WTC11 (cell line): ENCODE results near the gene CELSR1. TPM values are rescaled to one million over a fixed set of nuclear protein-coding genes. Genes with fewer than 3 reads are reported as not detected.

Experiments used
- ATAC-seq: fragments of 200-7000 bp; cut with Tn5 transposase; 2 replicates; pipeline ENCODE4 v1.10.0; 2021; ENCODE audit warnings: mild to moderate bottlenecking, moderate library complexity
- CTCF ChIA-PET: fragments of 300-600 bp; sonication (Branson Sonifier 250); formaldehyde crosslinking; loops from one replicate; lab custom pipeline; 2021; ENCODE audit warnings: antibody characterized with exemption; lab: Charles Lee
- POLR2A ChIA-PET: fragments of 350-600 bp; sonication (Branson Sonifier 250); formaldehyde crosslinking; loops from one replicate; lab custom pipeline; 2021; ENCODE audit warnings: antibody characterized with exemption; lab: Charles Lee
- DNase-seq: peaks from one replicate; pipeline ENCODE4 v3.0.0; 2021; ENCODE audit warnings: low spot score
- H3K27ac Mint-ChIP-seq: 2 replicates; pipeline ENCODE4 v1.8.0; 2021; ENCODE audit warnings: mixed read lengths
- H3K27me3 Mint-ChIP-seq: 2 replicates; pipeline ENCODE4 v1.8.0; 2021; ENCODE audit warnings: low read depth, mild to moderate bottlenecking, moderate library complexity, mixed read lengths
- H3K36me3 Mint-ChIP-seq: 2 replicates; pipeline ENCODE4 v1.8.0; 2021; ENCODE audit warnings: mixed read lengths
- H3K4me1 Mint-ChIP-seq: 2 replicates; pipeline ENCODE4 v1.8.0; 2022; ENCODE audit warnings: mixed read lengths
- H3K4me3 Mint-ChIP-seq: 2 replicates; pipeline ENCODE4 v1.8.0; 2021; ENCODE audit warnings: mild to moderate bottlenecking, moderate library complexity, mixed read lengths
- H3K9me3 Mint-ChIP-seq: 2 replicates; pipeline ENCODE4 v1.8.0; 2021; ENCODE audit warnings: mixed read lengths
- ATF6 ChIP-seq: sonication (generic); formaldehyde crosslinking; IDR thresholded peaks from 2 replicates; pipeline ENCODE4 v1.8.1; 2023; ENCODE audit warnings: mild to moderate bottlenecking, missing genetic modification reagents
- CBFB ChIP-seq: sonication (generic); formaldehyde crosslinking; IDR thresholded peaks from 2 replicates; pipeline ENCODE4 v1.8.1; 2022; ENCODE audit warnings: mild to moderate bottlenecking, low read depth, missing genetic modification reagents
- E2F1 ChIP-seq: sonication (generic); formaldehyde crosslinking; IDR thresholded peaks from 2 replicates; pipeline ENCODE4 v1.8.0; 2022; ENCODE audit warnings: mild to moderate bottlenecking, missing genetic modification reagents
- E2F5 ChIP-seq: sonication (generic); formaldehyde crosslinking; IDR thresholded peaks from 2 replicates; pipeline ENCODE4 v1.8.1; 2022; ENCODE audit warnings: mild to moderate bottlenecking, moderate library complexity, missing genetic modification reagents
- ELF4 ChIP-seq: sonication (generic); formaldehyde crosslinking; IDR thresholded peaks from 2 replicates; pipeline ENCODE4 v1.8.1; 2022; ENCODE audit warnings: low read depth, mild to moderate bottlenecking, moderate library complexity, missing genetic modification reagents
- ERG ChIP-seq: fragments of 250-450 bp; sonication (Bioruptor Pico); IDR thresholded peaks from 2 replicates; pipeline ENCODE4 v1.8.0; 2021; ENCODE audit warnings: mild to moderate bottlenecking
- ETV6 ChIP-seq: sonication (generic); formaldehyde crosslinking; IDR thresholded peaks from 2 replicates; pipeline ENCODE4 v1.8.1; 2022; ENCODE audit warnings: mild to moderate bottlenecking, missing genetic modification reagents
- FOXP4 ChIP-seq: sonication (generic); formaldehyde crosslinking; IDR thresholded peaks from 2 replicates; pipeline ENCODE4 v1.8.0; 2022; ENCODE audit warnings: mild to moderate bottlenecking, missing genetic modification reagents
- NFE2L1 ChIP-seq: sonication (generic); formaldehyde crosslinking; IDR thresholded peaks from 2 replicates; pipeline ENCODE4 v1.8.1; 2023; ENCODE audit warnings: missing genetic modification reagents
- NR3C1 ChIP-seq: sonication (generic); formaldehyde crosslinking; conservative IDR thresholded peaks from 2 replicates; pipeline ENCODE4 v1.8.1; 2023; ENCODE audit warnings: low read depth, mild to moderate bottlenecking, missing genetic modification reagents
- PREB ChIP-seq: sonication (generic); formaldehyde crosslinking; IDR thresholded peaks from 2 replicates; pipeline ENCODE4 v1.8.1; 2022; ENCODE audit warnings: mild to moderate bottlenecking, missing genetic modification reagents, moderate library complexity, borderline replicate concordance
- PRRX2 ChIP-seq: fragments of 250-450 bp; sonication (Bioruptor Pico); IDR thresholded peaks from 2 replicates; pipeline ENCODE4 v1.8.0; 2021; ENCODE audit warnings: mild to moderate bottlenecking
- RORB ChIP-seq: fragments of 250-450 bp; sonication (Bioruptor Pico); IDR thresholded peaks from 2 replicates; pipeline ENCODE4 v1.9.0; 2021; ENCODE audit warnings: mild to moderate bottlenecking
- SMAD3 ChIP-seq: sonication (generic); formaldehyde crosslinking; IDR thresholded peaks from 2 replicates; pipeline ENCODE4 v1.8.0; 2022; ENCODE audit warnings: missing genetic modification reagents, mild to moderate bottlenecking, borderline replicate concordance
- SMAD4 ChIP-seq: sonication (generic); formaldehyde crosslinking; IDR thresholded peaks from 2 replicates; pipeline ENCODE4 v1.8.0; 2022; ENCODE audit warnings: mild to moderate bottlenecking, missing genetic modification reagents
- SOX15 ChIP-seq: fragments of 250-450 bp; sonication (Bioruptor Pico); IDR thresholded peaks from 2 replicates; pipeline ENCODE4 v1.9.0; 2021; ENCODE audit warnings: mild to moderate bottlenecking
- TCF7 ChIP-seq: sonication (generic); formaldehyde crosslinking; IDR thresholded peaks from 2 replicates; pipeline ENCODE4 v1.8.0; 2022; ENCODE audit warnings: mild to moderate bottlenecking, low read depth, missing genetic modification reagents, moderate library complexity
- TEAD1 ChIP-seq: sonication (generic); formaldehyde crosslinking; IDR thresholded peaks from 2 replicates; pipeline ENCODE4 v1.8.0; 2022; ENCODE audit warnings: mild to moderate bottlenecking, missing genetic modification reagents
- TEAD4 ChIP-seq: sonication (generic); formaldehyde crosslinking; IDR thresholded peaks from 2 replicates; pipeline ENCODE4 v1.8.0; 2022; ENCODE audit warnings: mild to moderate bottlenecking, missing genetic modification reagents
- USF2 ChIP-seq: sonication (generic); formaldehyde crosslinking; IDR thresholded peaks from 2 replicates; pipeline ENCODE4 v1.8.1; 2023; ENCODE audit warnings: mild to moderate bottlenecking, missing genetic modification reagents, moderate library complexity
- ZBTB21 ChIP-seq: sonication (generic); formaldehyde crosslinking; IDR thresholded peaks from 2 replicates; pipeline ENCODE4 v1.8.1; 2023; ENCODE audit warnings: mild to moderate bottlenecking, missing genetic modification reagents, borderline replicate concordance
- ZNF219 ChIP-seq: sonication (generic); formaldehyde crosslinking; IDR thresholded peaks from 2 replicates; pipeline ENCODE4 v1.8.0; 2023; ENCODE audit warnings: missing genetic modification reagents, mild to moderate bottlenecking, borderline replicate concordance
- ZNF671 ChIP-seq: fragments of 250-450 bp; sonication (Bioruptor Pico); IDR thresholded peaks from 2 replicates; pipeline ENCODE4 v1.8.0; 2021; ENCODE audit warnings: mild to moderate bottlenecking
- ZSCAN18 ChIP-seq: fragments of 250-450 bp; sonication (Bioruptor Pico); IDR thresholded peaks from 2 replicates; pipeline ENCODE4 v2.1.2; 2022; ENCODE audit warnings: mild to moderate bottlenecking, moderate library complexity
- total RNA-seq: library from RNA; stranded (reverse); gene quantifications from 3 replicates; pipeline ENCODE4 v1.2.3, GENCODE V29; 2021

The CELSR1 gene
- total RNA-seq, 1 experiment from 2014 or later = 16.8 TPM

- CTCF ChIA-PET = interaction anchor here (1.0 to 2.0 kb wide), 3 partner anchors 10 to 132 kb away, joined by 3 to 11 read pairs (median 4); no protein-coding TSS in a partner anchor
- POLR2A ChIA-PET = no interaction called here
- DNase-seq = no peak
- no peak overlapping the region for H3K4me3 Mint-ChIP-seq
- no peaks in the 10 kb centered on the region for H3K9me3 Mint-ChIP-seq
- H3K4me1 Mint-ChIP-seq = peaks cover 23% of the 10 kb centered on the region
- ATAC-seq = no peak; the same call in 1 of the 2 replicates
- TF ChIP-seq ETV6 (CRISPR knock-in tag) (no peak), ZNF671 (CRISPR knock-in tag) (no peak), E2F1 (CRISPR knock-in tag) (no peak), TEAD4 (CRISPR knock-in tag) (no peak), SMAD3 (no peak), E2F5 (CRISPR knock-in tag) (no peak), USF2 (no peak), ZNF219 (no peak), TCF7 (CRISPR knock-in tag) (no peak), ZBTB21 (CRISPR knock-in tag) (no peak), CBFB (no peak), PRRX2 (no peak), SOX15 (CRISPR knock-in tag) (no peak), ZSCAN18 (no peak), ELF4 (no peak), ERG (CRISPR knock-in tag) (no peak), SMAD4 (CRISPR knock-in tag) (no peak)
- no peaks in the 10 kb centered on the region for H3K36me3 Mint-ChIP-seq
- no peak overlapping the region for H3K27ac Mint-ChIP-seq
- no peaks in the 10 kb centered on the region for H3K27me3 Mint-ChIP-seq
Measured at GRCh38 chr22:46499805-46500189, 37.6 kb downstream of the CELSR1 start.

GRCh38 chr22:46491946-46492345, 45.5 kb downstream of the CELSR1 start:
- Mint-ChIP-seq H3K36me3 (no peaks in the 10 kb centered on the region), H3K4me3 (no peak overlapping the region), H3K9me3 (no peaks in the 10 kb centered on the region), H3K27me3 (no peaks in the 10 kb centered on the region), H3K27ac (no peak overlapping the region), H3K4me1 (peaks cover 6% of the 10 kb centered on the region)
- DNase-seq = no peak
- no peak for ATAC-seq
- ChIA-PET CTCF (interaction anchor here (1.0 kb wide), 1 partner anchor 125 kb away, joined by 3 read pairs; no protein-coding TSS in a partner anchor), POLR2A (no interaction called here)
- TF ChIP-seq ELF4 (no peak), PREB (CRISPR knock-in tag) (no peak), E2F1 (CRISPR knock-in tag) (no peak), FOXP4 (no peak), TEAD1 (CRISPR knock-in tag) (no peak), NR3C1 (no peak), ATF6 (CRISPR knock-in tag) (no peak), RORB (CRISPR knock-in tag) (no peak), TCF7 (CRISPR knock-in tag) (no peak), E2F5 (CRISPR knock-in tag) (no peak), NFE2L1 (CRISPR knock-in tag) (no peak)
